NCI-H1092 (cell line): ENCODE data around the gene RNU2-1.
"Not testable (repeated sequence)": the region's sequence is repeated elsewhere in the genome, so short reads cannot be mapped to it uniquely, and the experiment has no call there.

Experiments
- DNase-seq: peaks from one replicate; lab custom pipeline; 2025; lab: John Stamatoyannopoulos, UW

RNU2-1 gene

GRCh38 chr17:43233877-43234276 lies at the start of gene RNU2-1:
TSS of gene RNU2-1 (minus strand) at chr17:43233977.
- DNase-seq: not testable (repeated sequence)

GRCh38 chr17:43272914-43273313 lies 39.1 kb upstream of the RNU2-1 start:
- not testable (repeated sequence) for DNase-seq

- DNase-seq: not testable (repeated sequence)
These were observed 38.7 kb upstream of the RNU2-1 start for GRCh38 chr17:43272483-43272882.

GRCh38 chr17:43270552-43271504 lies 37.1 kb upstream of the RNU2-1 start:
- DNase-seq: not testable (repeated sequence)

GRCh38 chr17:43246456-43246855 lies 12.7 kb upstream of the RNU2-1 start:
- DNase-seq: not testable (repeated sequence)

- DNase-seq: not testable (repeated sequence)
These were observed 7.0 kb upstream of the RNU2-1 start for GRCh38 chr17:43240596-43241352.

- not testable (repeated sequence) for DNase-seq
These were observed 5.8 kb upstream of the RNU2-1 start for GRCh38 chr17:43239597-43239996.

GRCh38 chr17:43233263-43233662 lies 514 bp downstream of the RNU2-1 start:
- not testable (repeated sequence) for DNase-seq

GRCh38 chr17:43232021-43232699 lies 1.6 kb downstream of the RNU2-1 start:
- not testable (repeated sequence) for DNase-seq

- DNase-seq: not testable (repeated sequence)
These were observed 2.4 kb downstream of the RNU2-1 start for GRCh38 chr17:43231205-43232020.

GRCh38 chr17:43228020-43228782 lies 5.6 kb downstream of the RNU2-1 start, which contains the start of gene CCDC200:
TSS of gene CCDC200 (minus strand) at chr17:43228623. CDS start at chr17:43228554, 69 bp downstream.
- not testable (repeated sequence) for DNase-seq

- no peak for DNase-seq
These were observed 7.4 kb downstream of the RNU2-1 start for GRCh38 chr17:43226393-43226792.

- no peak for DNase-seq
These were observed 9.6 kb downstream of the RNU2-1 start for GRCh38 chr17:43224146-43224705.

- no peak for DNase-seq
These were observed 13.2 kb downstream of the RNU2-1 start for GRCh38 chr17:43220511-43221125.

- DNase-seq: no peak
These were observed 13.9 kb downstream of the RNU2-1 start for GRCh38 chr17:43219746-43220380.

- no peak for DNase-seq
These were observed 14.8 kb downstream of the RNU2-1 start for GRCh38 chr17:43219001-43219400.

GRCh38 chr17:43217614-43218087 lies 16.1 kb downstream of the RNU2-1 start:
- no peak for DNase-seq

- DNase-seq: no peak
These were observed 16.8 kb downstream of the RNU2-1 start for GRCh38 chr17:43216762-43217613.
